ENCODE results near the gene MGP.

MGP gene

DNA sequence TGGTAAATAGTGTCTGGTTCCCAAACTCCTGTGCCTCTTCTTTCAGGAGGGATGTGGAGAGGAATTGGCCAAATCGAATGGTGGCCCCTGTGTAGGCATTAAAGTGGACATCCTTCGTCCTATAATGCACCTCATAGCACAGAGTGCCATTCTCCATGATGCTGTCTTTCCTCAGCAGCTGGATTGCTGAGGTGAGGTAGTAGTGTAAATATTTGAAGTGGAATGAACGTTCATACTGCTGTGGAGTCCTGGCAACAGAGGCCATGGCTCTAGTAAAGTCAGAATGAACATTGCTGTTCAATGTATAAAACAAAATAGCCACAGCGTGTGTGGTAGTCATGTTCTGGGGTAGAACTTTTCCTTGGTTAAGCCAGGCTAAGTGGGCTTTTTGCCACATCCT, 45.0 kb downstream of the MGP start:
- Histone ChIP-seq H3K4me3 (ENCODE audit: low read depth, low read length) (no peak overlapping the region), H3K9me3 (ENCODE audit: control insufficient read depth, insufficient read depth, low read depth, low read length) (no peaks in the 10 kb centered on the region), H3K4me1 (ENCODE audit: control insufficient read depth, insufficient read depth, low read length) (no peaks in the 10 kb centered on the region; the same call in 1 of the 2 replicates), H3K36me3 (ENCODE audit: control insufficient read depth in 2 of 2, insufficient read depth in 1 of 2, low read length in 2 of 2) (no peaks in the 10 kb centered on the region), H3K27ac (ENCODE audit: extremely low read depth, low read depth, low read length) (no peak overlapping the region)
- TF ChIP-seq ZNF623 (tag by site-specific recombination; IDR thresholded peaks at IDR 0.05), result no peak
- TF ChIP-seq SALL2 (tag by site-specific recombination; IDR thresholded peaks at IDR 0.05; ENCODE audit: borderline replicate concordance), result no peak
- TF ChIP-seq, protein P1, sequence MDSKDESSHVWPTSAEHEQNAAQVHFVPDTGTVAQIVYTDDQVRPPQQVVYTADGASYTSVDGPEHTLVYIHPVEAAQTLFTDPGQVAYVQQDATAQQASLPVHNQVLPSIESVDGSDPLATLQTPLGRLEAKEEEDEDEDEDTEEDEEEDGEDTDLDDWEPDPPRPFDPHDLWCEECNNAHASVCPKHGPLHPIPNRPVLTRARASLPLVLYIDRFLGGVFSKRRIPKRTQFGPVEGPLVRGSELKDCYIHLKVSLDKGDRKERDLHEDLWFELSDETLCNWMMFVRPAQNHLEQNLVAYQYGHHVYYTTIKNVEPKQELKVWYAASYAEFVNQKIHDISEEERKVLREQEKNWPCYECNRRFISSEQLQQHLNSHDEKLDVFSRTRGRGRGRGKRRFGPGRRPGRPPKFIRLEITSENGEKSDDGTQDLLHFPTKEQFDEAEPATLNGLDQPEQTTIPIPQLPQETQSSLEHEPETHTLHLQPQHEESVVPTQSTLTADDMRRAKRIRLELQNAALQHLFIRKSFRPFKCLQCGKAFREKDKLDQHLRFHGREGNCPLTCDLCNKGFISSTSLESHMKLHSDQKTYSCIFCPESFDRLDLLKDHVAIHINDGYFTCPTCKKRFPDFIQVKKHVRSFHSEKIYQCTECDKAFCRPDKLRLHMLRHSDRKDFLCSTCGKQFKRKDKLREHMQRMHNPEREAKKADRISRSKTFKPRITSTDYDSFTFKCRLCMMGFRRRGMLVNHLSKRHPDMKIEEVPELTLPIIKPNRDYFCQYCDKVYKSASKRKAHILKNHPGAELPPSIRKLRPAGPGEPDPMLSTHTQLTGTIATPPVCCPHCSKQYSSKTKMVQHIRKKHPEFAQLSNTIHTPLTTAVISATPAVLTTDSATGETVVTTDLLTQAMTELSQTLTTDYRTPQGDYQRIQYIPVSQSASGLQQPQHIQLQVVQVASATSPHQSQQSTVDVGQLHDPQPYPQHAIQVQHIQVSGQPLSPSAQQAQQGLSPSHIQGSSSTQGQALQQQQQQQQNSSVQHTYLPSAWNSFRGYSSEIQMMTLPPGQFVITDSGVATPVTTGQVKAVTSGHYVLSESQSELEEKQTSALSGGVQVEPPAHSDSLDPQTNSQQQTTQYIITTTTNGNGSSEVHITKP (tag by site-specific recombination; IDR thresholded peaks at IDR 0.05), result no peak
- no peak for TF ChIP-seq PATZ1 (tag by site-specific recombination; IDR thresholded peaks at IDR 0.05)
- TF ChIP-seq ZBTB20 (tag by site-specific recombination; IDR thresholded peaks at IDR 0.05), result no peak
- TF ChIP-seq GFI1B (tag by site-specific recombination; IDR thresholded peaks at IDR 0.05), result no peak
- no peak for TF ChIP-seq ZNF24 (tag by site-specific recombination; IDR thresholded peaks at IDR 0.05)
- no peak for TF ChIP-seq ZNF777 (tag by site-specific recombination; IDR thresholded peaks at IDR 0.05; ENCODE audit: borderline replicate concordance)
- TF ChIP-seq ZFP69B (tag by site-specific recombination; IDR thresholded peaks at IDR 0.05), result no peak
- no peak for TF ChIP-seq REPIN1 (tag by site-specific recombination; IDR thresholded peaks at IDR 0.05; ENCODE audit: low read depth)
- TF ChIP-seq ZNF146 (tag by site-specific recombination; IDR thresholded peaks at IDR 0.05), result no peak
- no peak for TF ChIP-seq MZF1 (tag by site-specific recombination; IDR thresholded peaks at IDR 0.05; ENCODE audit: borderline replicate concordance)
- TF ChIP-seq ZNF76 (tag by site-specific recombination; IDR thresholded peaks at IDR 0.05; ENCODE audit: borderline replicate concordance, low read depth), result no peak
- no peak for TF ChIP-seq ZNF16 (tag by site-specific recombination; IDR thresholded peaks at IDR 0.05; ENCODE audit: low read depth)
- no peak for TF ChIP-seq ZNF214 (tag by site-specific recombination; IDR thresholded peaks at IDR 0.05; ENCODE audit: borderline replicate concordance)
- TF ChIP-seq, protein P2, sequence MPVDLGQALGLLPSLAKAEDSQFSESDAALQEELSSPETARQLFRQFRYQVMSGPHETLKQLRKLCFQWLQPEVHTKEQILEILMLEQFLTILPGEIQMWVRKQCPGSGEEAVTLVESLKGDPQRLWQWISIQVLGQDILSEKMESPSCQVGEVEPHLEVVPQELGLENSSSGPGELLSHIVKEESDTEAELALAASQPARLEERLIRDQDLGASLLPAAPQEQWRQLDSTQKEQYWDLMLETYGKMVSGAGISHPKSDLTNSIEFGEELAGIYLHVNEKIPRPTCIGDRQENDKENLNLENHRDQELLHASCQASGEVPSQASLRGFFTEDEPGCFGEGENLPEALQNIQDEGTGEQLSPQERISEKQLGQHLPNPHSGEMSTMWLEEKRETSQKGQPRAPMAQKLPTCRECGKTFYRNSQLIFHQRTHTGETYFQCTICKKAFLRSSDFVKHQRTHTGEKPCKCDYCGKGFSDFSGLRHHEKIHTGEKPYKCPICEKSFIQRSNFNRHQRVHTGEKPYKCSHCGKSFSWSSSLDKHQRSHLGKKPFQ (tag by site-specific recombination; IDR thresholded peaks at IDR 0.05), result no peak
- no peak for TF ChIP-seq ZNF785 (tag by site-specific recombination; IDR thresholded peaks at IDR 0.05)
- no peak for TF ChIP-seq ZNF549 (tag by site-specific recombination; IDR thresholded peaks at IDR 0.05)
- TF ChIP-seq ZNF521 (tag by site-specific recombination; IDR thresholded peaks at IDR 0.05), result no peak
- no peak for TF ChIP-seq KLF16 (tag by site-specific recombination; IDR thresholded peaks at IDR 0.05)
- CTCF ChIA-PET, result no interaction called here
- POLR2A ChIA-PET, result no interaction called here
